Epithelial cell of proximal tubule (primary cell): Measurements from ENCODE around the gene CCDC73. TPM values are rescaled to one million over a fixed set of nuclear protein-coding genes. Genes with fewer than 3 reads are reported as not detected.
"Not testable (repeated sequence)": the region's sequence is repeated elsewhere in the genome, so short reads cannot be mapped to it uniquely, and the experiment has no call there.

Experiments used
- DNase-seq: peaks from one replicate; pipeline ENCODE4 v3.0.0-alpha.2; 2011; ENCODE audit warnings: low read depth
- H3K4me3 ChIP-seq: 2 replicates; pipeline ENCODE4 v1.5.1; 2011; ENCODE audit warnings: low read depth, mild to moderate bottlenecking, low read length
- total RNA-seq: library from RNA; depleted of rRNA; stranded (reverse); fragments of >200 nt; gene quantifications from 2 replicates; pipeline ENCODE4 v1.2.3, GENCODE V29; 2015
- TF ChIP-seq, protein P1 (sequence below): conservative IDR thresholded peaks from 2 replicates; pipeline ENCODE4 v1.5.1; 2012; ENCODE audit warnings: low read depth, mild to moderate bottlenecking, low read length

The CCDC73 gene
- total RNA-seq, 1 donor from 2014 or later, result not detected

DNA sequence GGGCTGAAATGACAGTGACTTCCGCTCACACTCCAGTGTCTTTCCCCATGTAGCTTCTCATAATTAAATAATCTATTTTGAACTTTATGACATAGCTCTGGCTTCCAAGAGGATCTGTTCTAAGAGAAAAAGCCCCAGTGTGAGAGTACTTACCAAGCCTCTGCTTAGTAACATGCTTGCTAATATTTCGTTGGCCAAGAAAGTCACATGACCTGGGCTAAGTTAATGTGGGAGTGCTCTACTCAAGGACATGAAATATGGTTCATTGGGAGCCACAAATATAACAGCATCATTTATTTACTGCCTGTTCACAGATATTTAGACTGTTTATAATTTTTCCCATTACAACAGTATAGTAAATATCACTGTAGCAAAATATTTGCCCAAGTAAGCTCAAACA lies 42.5 kb downstream of the CCDC73 start:
- DNase-seq, result no peak
- TF ChIP-seq, protein P1, sequence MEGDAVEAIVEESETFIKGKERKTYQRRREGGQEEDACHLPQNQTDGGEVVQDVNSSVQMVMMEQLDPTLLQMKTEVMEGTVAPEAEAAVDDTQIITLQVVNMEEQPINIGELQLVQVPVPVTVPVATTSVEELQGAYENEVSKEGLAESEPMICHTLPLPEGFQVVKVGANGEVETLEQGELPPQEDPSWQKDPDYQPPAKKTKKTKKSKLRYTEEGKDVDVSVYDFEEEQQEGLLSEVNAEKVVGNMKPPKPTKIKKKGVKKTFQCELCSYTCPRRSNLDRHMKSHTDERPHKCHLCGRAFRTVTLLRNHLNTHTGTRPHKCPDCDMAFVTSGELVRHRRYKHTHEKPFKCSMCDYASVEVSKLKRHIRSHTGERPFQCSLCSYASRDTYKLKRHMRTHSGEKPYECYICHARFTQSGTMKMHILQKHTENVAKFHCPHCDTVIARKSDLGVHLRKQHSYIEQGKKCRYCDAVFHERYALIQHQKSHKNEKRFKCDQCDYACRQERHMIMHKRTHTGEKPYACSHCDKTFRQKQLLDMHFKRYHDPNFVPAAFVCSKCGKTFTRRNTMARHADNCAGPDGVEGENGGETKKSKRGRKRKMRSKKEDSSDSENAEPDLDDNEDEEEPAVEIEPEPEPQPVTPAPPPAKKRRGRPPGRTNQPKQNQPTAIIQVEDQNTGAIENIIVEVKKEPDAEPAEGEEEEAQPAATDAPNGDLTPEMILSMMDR, result no peak
- H3K4me3 ChIP-seq, result no peak overlapping the region

DNA sequence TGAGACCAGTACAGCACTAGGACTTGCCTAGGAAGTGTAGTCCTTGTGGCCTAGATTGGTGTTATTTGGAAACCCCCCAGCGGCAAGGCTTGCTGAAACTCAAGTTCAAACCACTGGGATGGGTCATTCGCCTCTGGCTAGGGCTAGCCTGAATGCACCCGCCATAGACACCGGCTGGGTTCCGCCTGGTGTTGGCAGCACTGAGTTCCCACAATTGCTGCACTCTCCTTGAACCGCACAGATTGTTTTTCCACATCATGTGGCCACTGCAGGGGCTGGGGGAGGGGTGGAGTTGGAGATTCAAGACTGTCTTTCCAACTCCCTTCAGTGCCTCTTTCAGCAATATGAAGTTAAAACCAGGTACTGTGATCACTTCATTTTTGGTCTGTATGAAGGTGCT lies 43.1 kb downstream of the CCDC73 start:
- TF ChIP-seq, protein P1, result no peak
- DNase-seq, result no peak
- no peak overlapping the region for H3K4me3 ChIP-seq

DNA sequence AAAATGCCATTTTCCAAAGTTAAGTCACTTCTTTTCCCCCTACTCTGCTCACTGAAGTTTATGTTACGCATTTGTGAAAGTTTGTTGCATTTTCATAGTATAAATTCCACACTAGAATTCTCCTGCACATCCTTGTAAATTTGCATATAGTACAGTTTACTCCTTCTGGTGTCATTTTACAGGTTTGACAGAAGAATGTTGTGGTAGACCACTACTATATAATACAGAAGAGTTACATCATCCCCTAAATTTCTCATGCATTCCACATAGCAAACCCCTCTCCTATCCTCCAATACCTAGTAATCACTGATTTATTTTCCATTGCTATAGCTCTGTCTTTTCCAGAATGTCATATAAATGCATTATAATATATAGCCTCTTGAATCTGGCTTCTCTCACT lies 64.5 kb downstream of the CCDC73 start:
- no peak overlapping the region for H3K4me3 ChIP-seq
- DNase-seq, result no peak
- TF ChIP-seq, protein P1, result no peak

DNA sequence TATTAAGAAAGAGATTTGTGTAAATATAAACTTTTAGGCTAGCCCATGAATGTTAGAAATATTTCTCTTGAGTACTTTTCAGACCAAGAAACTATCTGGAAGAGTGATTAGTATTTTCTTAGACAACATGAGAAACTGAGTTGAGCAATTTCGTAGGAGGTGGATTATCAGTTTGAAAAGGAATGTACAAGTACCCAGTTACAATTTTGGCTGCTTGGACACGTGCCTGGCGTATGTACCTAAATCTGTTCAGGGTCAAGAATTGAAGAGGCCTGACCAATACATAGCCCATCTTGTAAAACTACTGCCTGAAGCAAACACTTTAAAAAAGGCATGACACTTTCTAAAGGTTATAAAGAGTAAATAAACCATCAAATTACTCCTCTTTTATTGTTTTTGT lies 71.1 kb downstream of the CCDC73 start:
- DNase-seq, result no peak
- TF ChIP-seq, protein P1, result no peak
- no peak overlapping the region for H3K4me3 ChIP-seq

DNA sequence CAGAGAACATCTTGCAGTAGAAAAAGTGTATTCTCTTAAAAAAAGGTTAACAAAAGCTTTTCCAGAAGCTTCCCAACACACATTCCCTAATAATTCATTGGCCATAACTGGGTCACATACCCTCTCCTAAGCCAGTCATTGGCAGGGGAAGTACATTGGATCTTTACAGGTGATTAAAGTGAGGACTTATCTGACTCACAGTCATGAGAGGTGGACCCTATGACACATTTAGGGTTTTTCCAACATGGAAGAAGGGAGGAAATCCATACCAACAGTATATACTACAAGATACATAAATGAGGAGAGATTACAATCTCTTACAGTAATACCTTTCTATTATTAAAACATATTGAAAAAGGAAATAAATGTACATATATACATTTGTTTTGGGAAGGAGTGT lies 72.2 kb downstream of the CCDC73 start:
- no peak overlapping the region for H3K4me3 ChIP-seq
- TF ChIP-seq, protein P1, result no peak
- DNase-seq, result no peak

DNA sequence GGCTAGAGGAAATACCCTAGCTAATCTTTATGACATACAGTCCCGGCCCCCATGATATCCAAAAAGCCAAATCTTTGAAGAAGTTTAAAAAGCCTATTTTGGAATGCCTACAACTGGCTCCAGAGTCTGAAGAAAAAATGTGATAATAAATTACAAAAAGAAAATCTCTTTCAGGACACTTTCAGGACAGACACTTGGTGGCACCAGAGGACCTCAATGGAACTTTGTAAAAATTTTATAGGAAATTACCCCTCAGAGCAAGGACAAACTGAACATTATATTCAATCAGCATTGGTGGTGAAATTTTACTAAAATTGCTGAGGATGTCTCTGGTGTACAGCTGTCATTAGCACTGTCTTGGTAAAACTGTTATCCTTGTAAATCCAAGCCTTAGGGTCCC lies 81.0 kb downstream of the CCDC73 start:
- no peak overlapping the region for H3K4me3 ChIP-seq
- TF ChIP-seq, protein P1, result peak; percentile 67
- no peak for DNase-seq

DNA sequence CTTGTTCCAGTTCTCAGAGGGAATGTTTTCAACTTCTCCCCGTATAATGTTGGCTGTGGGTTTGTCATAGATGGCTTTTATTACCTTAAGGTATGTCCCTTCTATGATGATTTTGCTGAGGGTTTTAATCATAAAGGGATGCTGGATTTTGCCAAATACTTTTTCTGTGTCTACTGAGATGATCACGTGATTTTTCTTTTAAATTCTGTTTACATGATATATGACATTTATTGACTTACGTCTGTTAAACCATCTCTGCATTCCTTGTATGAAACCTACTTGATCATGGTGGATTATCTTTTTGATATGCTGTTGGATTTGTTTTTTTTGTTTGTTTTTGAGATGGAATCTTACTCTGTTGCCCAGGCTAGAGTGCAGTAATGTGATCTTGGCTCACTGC lies 85.5 kb downstream of the CCDC73 start:
- not testable (repeated sequence) for H3K4me3 ChIP-seq, DNase-seq
